PC-9 (cell line): Measurements from ENCODE around the gene ABCB8. TPM values are rescaled to one million over a fixed set of nuclear protein-coding genes. Genes with fewer than 3 reads are reported as not detected.
"Not testable (repeated sequence)": the region's sequence is repeated elsewhere in the genome, so short reads cannot be mapped to it uniquely, and the experiment has no call there.

Source experiments
- BruUV-seq: library from RNA; stranded (reverse); fragments of 400-500 nt; replicated peaks from 2 replicates; lab custom pipeline; 2021; lab: Mats Ljungman, UMichigan
- CTCF ChIA-PET: fragments of 300-600 bp; sonication (Branson Sonifier 250); formaldehyde crosslinking; loops from one replicate; lab custom pipeline; 2022; ENCODE audit warnings: antibody characterized with exemption; lab: Charles Lee
- POLR2A ChIA-PET: fragments of 300-600 bp; sonication (Branson Sonifier 250); formaldehyde crosslinking; loops from one replicate; lab custom pipeline; 2022; ENCODE audit warnings: antibody characterized with exemption; ENCODE audit not compliant: unreplicated experiment; lab: Charles Lee
- DNase-seq, 2 experiments: peaks; one replicate each; pipeline versions ENCODE4 v3.0.0 to v3.0.0-alpha.2; 2015 to 2022; ENCODE audit warnings: mixed read lengths in 1 of 2
- H2AFZ ChIP-seq: fragments of 200-600 bp; sonication (generic); 2 replicates; pipeline ENCODE4 v1.8.1; 2017; ENCODE audit warnings: antibody characterized with exemption
- H3F3A ChIP-seq: fragments of 200-600 bp; sonication (generic); 2 replicates; pipeline ENCODE4 v1.8.1; 2017; ENCODE audit warnings: antibody characterized with exemption, mild to moderate bottlenecking, low read depth; ENCODE audit not compliant: insufficient read depth
- H3K27ac ChIP-seq: fragments of 200-600 bp; sonication (generic); 2 replicates; pipeline ENCODE4 v1.6.1; 2016; ENCODE audit warnings: mixed run types
- H3K27me3 ChIP-seq: fragments of 200-600 bp; sonication (generic); 2 replicates; pipeline ENCODE4 v1.6.1; 2016; ENCODE audit warnings: low read depth, mixed run types; ENCODE audit not compliant: insufficient read depth
- H3K36me3 ChIP-seq: fragments of 200-600 bp; sonication (generic); 2 replicates; pipeline ENCODE4 v1.6.1; 2016; ENCODE audit warnings: low read depth, mixed run types
- H3K4me1 ChIP-seq: fragments of 200-600 bp; sonication (generic); replicated peaks from 2 replicates; pipeline ENCODE4 v1.6.1; 2016; ENCODE audit warnings: mixed run types; ENCODE audit not compliant: insufficient read depth
- H3K4me2 ChIP-seq: fragments of 200-600 bp; sonication (generic); 2 replicates; pipeline ENCODE4 v1.6.1; 2017; ENCODE audit warnings: mixed run types
- H3K4me3 ChIP-seq: fragments of 200-600 bp; sonication (generic); 2 replicates; pipeline ENCODE4 v1.6.1; 2016; ENCODE audit warnings: mixed run types
- H3K79me2 ChIP-seq: fragments of 200-600 bp; sonication (generic); 2 replicates; pipeline ENCODE4 v1.6.1; 2017; ENCODE audit warnings: low read depth, mixed run types
- H3K9me2 ChIP-seq: fragments of 200-600 bp; sonication (generic); 2 replicates; pipeline ENCODE4 v1.8.1; 2017; ENCODE audit warnings: mild to moderate bottlenecking; ENCODE audit not compliant: insufficient read depth
- H3K9me3 ChIP-seq: fragments of 200-600 bp; sonication (generic); 2 replicates; pipeline ENCODE4 v1.8.1; 2016; ENCODE audit warnings: low read depth; ENCODE audit not compliant: insufficient read depth
- H4K20me1 ChIP-seq: fragments of 200-600 bp; sonication (generic); 2 replicates; pipeline ENCODE4 v1.8.1; 2017; ENCODE audit not compliant: insufficient read depth
- CTCF ChIP-seq: fragments of 200-600 bp; sonication (generic); conservative IDR thresholded peaks from 2 replicates; pipeline ENCODE4 v1.6.1; 2017; ENCODE audit warnings: mixed run types, antibody characterized with exemption, mild to moderate bottlenecking, moderate library complexity
- EZH2 ChIP-seq: fragments of 200-600 bp; sonication (generic); IDR thresholded peaks from 2 replicates; pipeline ENCODE4 v1.8.0; 2017; ENCODE audit warnings: antibody characterized with exemption, low read depth
- intact Hi-C: fragments of 100-400 bp; cut with micrococcal nuclease; formaldehyde crosslinking; loops from one replicate; pipeline ENCODE4 v1.10.0; 2022; ENCODE audit not compliant: unreplicated experiment
- total RNA-seq: library from RNA; stranded (reverse); gene quantifications from 2 replicates; pipeline ENCODE4 v1.2.3, GENCODE V29; 2021

The ABCB8 gene
- total RNA-seq, 1 experiment from 2014 or later: 61.9 TPM

- POLR2A ChIA-PET: interaction anchor here (0.6 kb wide), 1 partner anchor 124 kb away, joined by 3 read pairs; no protein-coding TSS in a partner anchor
- Histone ChIP-seq H3K9me3 (no peaks in the 10 kb centered on the region), H2AFZ (no peak overlapping the region), H4K20me1 (peaks cover 5% of the 10 kb centered on the region; the same call in 1 of the 2 replicates), H3F3A (peaks cover 25% of the 10 kb centered on the region), H3K4me3 (no peak overlapping the region), H3K36me3 (no peaks in the 10 kb centered on the region; the same call in 1 of the 2 replicates), H3K4me1 (peaks cover 26% of the 10 kb centered on the region), H3K27me3 (no peaks in the 10 kb centered on the region), H3K4me2 (peak overlapping the region; percentile 68), H3K27ac (no peak overlapping the region), H3K79me2 (no peaks in the 10 kb centered on the region), H3K9me2 (no peaks in the 10 kb centered on the region)
- no peak for TF ChIP-seq EZH2
- no peak for TF ChIP-seq CTCF
- no peak for DNase-seq
- BruUV-seq: no TSS peak
- CTCF ChIA-PET: no interaction called here
- intact Hi-C loops: loop anchor here (1.0 kb wide), 2 partner anchors 12 to 18 kb away; partner anchors contain the start of gene ABCB8
Measured at GRCh38 chr7:151039850-151040548, 11.7 kb downstream of the ABCB8 start.

- POLR2A ChIA-PET: no interaction called here
- intact Hi-C loops: no loop called here
Measured at GRCh38 chr7:151040616-151041375, 12.5 kb downstream of the ABCB8 start.

GRCh38 chr7:151043449-151043848 lies 15.2 kb downstream of the ABCB8 start:
- H3K4me2 ChIP-seq, H3K4me3 ChIP-seq, H2AFZ ChIP-seq, H3K9me2 ChIP-seq, H3K36me3 ChIP-seq, CTCF ChIA-PET, BruUV-seq, H3K27ac ChIP-seq, intact Hi-C loops, H4K20me1 ChIP-seq, POLR2A ChIA-PET, H3K9me3 ChIP-seq, H3K79me2 ChIP-seq, H3K27me3 ChIP-seq, DNase-seq: not testable (repeated sequence)
- H3K4me1 ChIP-seq: peaks cover 38% of the 10 kb centered on the region
- H3F3A ChIP-seq: peaks cover 32% of the 10 kb centered on the region

More at GRCh38 chr7:151040616-151041375, 12.5 kb downstream of the ABCB8 start:
- Histone ChIP-seq H3K9me2 (no peaks in the 10 kb centered on the region), H3K79me2 (no peaks in the 10 kb centered on the region), H3K4me2 (no peak overlapping the region), H2AFZ (no peak overlapping the region), H3K27ac (no peak overlapping the region), H3K27me3 (no peaks in the 10 kb centered on the region), H3K4me1 (peaks cover 26% of the 10 kb centered on the region), H3F3A (peaks cover 25% of the 10 kb centered on the region), H3K4me3 (no peak overlapping the region), H3K9me3 (no peaks in the 10 kb centered on the region), H4K20me1 (peaks cover 5% of the 10 kb centered on the region; the same call in 1 of the 2 replicates), H3K36me3 (no peaks in the 10 kb centered on the region; the same call in 1 of the 2 replicates)
- TF ChIP-seq EZH2: no peak
- no peak for TF ChIP-seq CTCF
- BruUV-seq: no TSS peak
- DNase-seq: no peak
- CTCF ChIA-PET: no interaction called here
